OCI-LY3 (cell line): ENCODE measurements around the gene PLCB4.

Experiments used
- H2AFZ ChIP-seq: fragments of 200-600, 300-600 bp; shearing (Covaris generic); 2 replicates; pipeline ENCODE4 v1.6.0; 2014; ENCODE audit warnings: antibody characterized with exemption, low read depth, low read length
- H3K27ac ChIP-seq: fragments of 200-600, 300-600 bp; sonication (generic); 2 replicates; pipeline ENCODE4 v1.5.1; 2014; ENCODE audit warnings: mild to moderate bottlenecking, low read length, moderate library complexity, mixed read lengths
- H3K27me3 ChIP-seq: fragments of 200-600, 300-600 bp; sonication (generic); 2 replicates; pipeline ENCODE4 v1.6.1; 2014; ENCODE audit warnings: low read depth, low read length, mixed read lengths
- H3K36me3 ChIP-seq: fragments of 200-600, 300-600 bp; sonication (generic); replicated peaks from 2 replicates; pipeline ENCODE3; 2014; ENCODE audit warnings: low read depth, low read length, mixed read lengths
- H3K4me1 ChIP-seq: fragments of 300-600, 200-600 bp; sonication (generic); 2 replicates; pipeline ENCODE4 v1.6.1; 2014; ENCODE audit warnings: low read length, mixed read lengths
- H3K4me2 ChIP-seq: fragments of 200-600, 300-600 bp; sonication (generic); 2 replicates; pipeline ENCODE4 v1.6.1; 2014; ENCODE audit warnings: low read length, mixed read lengths
- H3K4me3 ChIP-seq: fragments of 300-600, 200-600 bp; sonication (generic); 2 replicates; pipeline ENCODE4 v1.5.1; 2014; ENCODE audit warnings: antibody characterized with exemption, mild to moderate bottlenecking, low read length, moderate library complexity
- H3K79me2 ChIP-seq: fragments of 300-600, 200-600 bp; shearing (Covaris generic); 2 replicates; pipeline ENCODE4 v1.6.1; 2014; ENCODE audit warnings: mild to moderate bottlenecking, low read length, mixed read lengths
- H3K9ac ChIP-seq: fragments of 300-600, 200-600 bp; shearing (Covaris generic); 2 replicates; pipeline ENCODE4 v1.6.0; 2014; ENCODE audit warnings: mild to moderate bottlenecking, low read length, moderate library complexity
- H3K9me3 ChIP-seq: fragments of 200-600, 300-600 bp; shearing (Covaris generic); 2 replicates; pipeline ENCODE4 v1.6.1; 2014; ENCODE audit warnings: low read length, mixed read lengths; ENCODE audit not compliant: insufficient read depth
- H4K20me1 ChIP-seq: fragments of 200-600, 300-600 bp; sonication (generic); 2 replicates; pipeline ENCODE4 v1.6.1; 2016; ENCODE audit warnings: low read length, mixed read lengths; ENCODE audit not compliant: insufficient read depth
- CTCF ChIP-seq: fragments of 200-600, 300-600 bp; sonication (generic); IDR thresholded peaks from 2 replicates; pipeline ENCODE4 v1.5.1; 2014; ENCODE audit warnings: antibody characterized with exemption, low read length, low read depth
- EZH2phosphoT487 ChIP-seq: fragments of 200-600 bp; shearing (Covaris generic); IDR thresholded peaks from 2 replicates; pipeline ENCODE4 v1.6.1; 2018; ENCODE audit warnings: antibody characterized with exemption, mixed run types, low read depth

The PLCB4 gene

GRCh38 chr20:9087531-9088217 lies 18.8 kb downstream of the PLCB4 start:
- H3K27me3 ChIP-seq, result no peaks in the 10 kb centered on the region
- no peak overlapping the region for H3K27ac ChIP-seq
- H3K4me3 ChIP-seq, result no peak overlapping the region
- H4K20me1 ChIP-seq, result no peaks in the 10 kb centered on the region
- no peaks in the 10 kb centered on the region for H3K9me3 ChIP-seq
- H3K4me1 ChIP-seq, result no peaks in the 10 kb centered on the region
- no peak overlapping the region for H3K4me2 ChIP-seq
- H3K36me3 ChIP-seq, result no peaks in the 10 kb centered on the region
- no peak overlapping the region for H2AFZ ChIP-seq
- H3K79me2 ChIP-seq, result no peaks in the 10 kb centered on the region
- no peak overlapping the region for H3K9ac ChIP-seq
- no peak for TF ChIP-seq EZH2phosphoT487
- TF ChIP-seq CTCF, result no peak

GRCh38 chr20:9088556-9088955 lies 19.7 kb downstream of the PLCB4 start:
- no peaks in the 10 kb centered on the region for H4K20me1 ChIP-seq
- H3K27ac ChIP-seq, result no peak overlapping the region
- H2AFZ ChIP-seq, result no peak overlapping the region
- no peaks in the 10 kb centered on the region for H3K9me3 ChIP-seq
- no peaks in the 10 kb centered on the region for H3K79me2 ChIP-seq
- H3K9ac ChIP-seq, result no peak overlapping the region
- TF ChIP-seq EZH2phosphoT487, result no peak
- no peak for TF ChIP-seq CTCF
- H3K4me1 ChIP-seq, result no peaks in the 10 kb centered on the region
- H3K27me3 ChIP-seq, result no peaks in the 10 kb centered on the region
- no peaks in the 10 kb centered on the region for H3K36me3 ChIP-seq
- H3K4me2 ChIP-seq, result no peak overlapping the region
- no peak overlapping the region for H3K4me3 ChIP-seq

GRCh38 chr20:9092113-9092512 lies 23.2 kb downstream of the PLCB4 start:
- TF ChIP-seq EZH2phosphoT487, result no peak
- TF ChIP-seq CTCF, result no peak
- Histone ChIP-seq H3K4me1 (no peaks in the 10 kb centered on the region), H3K9ac (no peak overlapping the region), H3K27ac (no peak overlapping the region), H4K20me1 (no peaks in the 10 kb centered on the region), H3K79me2 (no peaks in the 10 kb centered on the region), H3K4me3 (no peak overlapping the region), H3K36me3 (no peaks in the 10 kb centered on the region), H3K27me3 (no peaks in the 10 kb centered on the region), H3K9me3 (no peaks in the 10 kb centered on the region), H2AFZ (no peak overlapping the region), H3K4me2 (no peak overlapping the region)

- H3K36me3 ChIP-seq, result no peaks in the 10 kb centered on the region
- H3K27me3 ChIP-seq, result no peaks in the 10 kb centered on the region
- no peaks in the 10 kb centered on the region for H3K79me2 ChIP-seq
- no peak for TF ChIP-seq EZH2phosphoT487
- TF ChIP-seq CTCF, result no peak
- H3K4me1 ChIP-seq, result no peaks in the 10 kb centered on the region
- no peak overlapping the region for H3K9ac ChIP-seq
- no peak overlapping the region for H3K4me2 ChIP-seq
- H3K27ac ChIP-seq, result no peak overlapping the region
- no peaks in the 10 kb centered on the region for H3K9me3 ChIP-seq
- no peak overlapping the region for H3K4me3 ChIP-seq
- H2AFZ ChIP-seq, result no peak overlapping the region
- no peaks in the 10 kb centered on the region for H4K20me1 ChIP-seq
These were observed 23.8 kb downstream of the PLCB4 start for GRCh38 chr20:9092655-9093054.
